Adrenal gland (tissue), 5 donors: ENCODE results near the gene NFATC1.

Experiments used
- POLR2A ChIP-seq, 2 donors: fragments of 450-650 bp; IDR thresholded peaks; one replicate each; pipeline ENCODE4 v1.6.1; 2017; ENCODE audit warnings: antibody characterized with exemption in 2 of 2, mild to moderate bottlenecking in 2 of 2, moderate library complexity in 1 of 2
- TF ChIP-seq, protein P1 (sequence below), 6 experiments: fragments of 450-650 bp in 4 of 6; fragments of 200-600 bp in 2 of 6; sonication (generic) in 1 of 6; IDR thresholded peaks; 1 replicate in 5 of 6; 2 replicates in 1 of 6; pipeline versions ENCODE4 v1.5.1 to v1.8.0; 2016 to 2021; ENCODE audit warnings: antibody characterized with exemption in 6 of 6, mild to moderate bottlenecking in 2 of 6, moderate library complexity in 1 of 6
- donor health status: DM: no; HTN: no; CAD: no.

DNA sequence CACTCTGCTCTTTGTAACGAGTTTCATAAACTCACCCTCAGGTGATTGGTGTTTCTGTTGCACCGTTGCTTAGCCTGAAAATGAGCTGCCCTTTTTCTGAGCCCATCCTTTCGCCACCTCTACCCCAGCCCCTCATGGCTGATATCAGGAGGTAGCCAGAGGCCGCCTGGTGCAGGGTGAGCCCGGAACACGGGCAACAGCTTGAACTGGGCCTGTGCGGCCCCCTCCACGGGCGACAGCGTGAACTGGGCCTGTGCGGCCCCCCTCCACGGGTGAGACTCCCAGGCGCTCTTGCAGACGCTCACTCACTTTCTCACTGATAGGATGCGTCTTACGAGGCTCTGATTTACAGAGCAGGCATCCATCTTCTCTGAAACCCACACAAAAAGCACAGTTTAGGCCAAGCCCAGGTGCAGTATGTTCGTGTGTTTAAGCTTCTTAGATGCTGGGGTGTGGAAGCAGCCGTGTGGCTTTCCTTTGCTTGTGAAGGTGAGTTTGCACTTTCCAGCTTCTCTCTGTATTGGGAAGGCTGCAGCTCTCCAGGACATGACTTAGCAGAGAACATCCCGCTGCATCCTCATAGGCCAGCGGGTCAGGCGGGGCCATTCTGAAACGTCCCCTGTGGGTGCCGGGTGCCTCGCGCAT is 83.5 kb downstream of the NFATC1 start:
- TF ChIP-seq, protein P1, sequence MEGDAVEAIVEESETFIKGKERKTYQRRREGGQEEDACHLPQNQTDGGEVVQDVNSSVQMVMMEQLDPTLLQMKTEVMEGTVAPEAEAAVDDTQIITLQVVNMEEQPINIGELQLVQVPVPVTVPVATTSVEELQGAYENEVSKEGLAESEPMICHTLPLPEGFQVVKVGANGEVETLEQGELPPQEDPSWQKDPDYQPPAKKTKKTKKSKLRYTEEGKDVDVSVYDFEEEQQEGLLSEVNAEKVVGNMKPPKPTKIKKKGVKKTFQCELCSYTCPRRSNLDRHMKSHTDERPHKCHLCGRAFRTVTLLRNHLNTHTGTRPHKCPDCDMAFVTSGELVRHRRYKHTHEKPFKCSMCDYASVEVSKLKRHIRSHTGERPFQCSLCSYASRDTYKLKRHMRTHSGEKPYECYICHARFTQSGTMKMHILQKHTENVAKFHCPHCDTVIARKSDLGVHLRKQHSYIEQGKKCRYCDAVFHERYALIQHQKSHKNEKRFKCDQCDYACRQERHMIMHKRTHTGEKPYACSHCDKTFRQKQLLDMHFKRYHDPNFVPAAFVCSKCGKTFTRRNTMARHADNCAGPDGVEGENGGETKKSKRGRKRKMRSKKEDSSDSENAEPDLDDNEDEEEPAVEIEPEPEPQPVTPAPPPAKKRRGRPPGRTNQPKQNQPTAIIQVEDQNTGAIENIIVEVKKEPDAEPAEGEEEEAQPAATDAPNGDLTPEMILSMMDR (IDR thresholded peaks at IDR 0.05) = no peak
- TF ChIP-seq POLR2A (IDR thresholded peaks at IDR 0.05) = no peak
